GM23338 (cell line): ENCODE measurements around the gene RBM14.
"Not testable (repeated sequence)": the region's sequence is repeated elsewhere in the genome, so short reads cannot be mapped to it uniquely, and the experiment has no call there.

Experiments used
- CREB1 ChIP-seq: fragments of 250-450 bp; sonication (Bioruptor Pico); IDR thresholded peaks from 2 replicates; pipeline ENCODE4 v1.5.0; 2020; ENCODE audit warnings: low read depth, mild to moderate bottlenecking, moderate library complexity
- EZH2 ChIP-seq: fragments of 200-600 bp; sonication (generic); IDR thresholded peaks from one replicate; pipeline ENCODE4 v1.8.0; 2017; ENCODE audit warnings: antibody characterized with exemption, mild to moderate bottlenecking, low read depth; ENCODE audit not compliant: unreplicated experiment
- EZH2phosphoT487 ChIP-seq: fragments of 200-600 bp; sonication (generic); IDR thresholded peaks from one replicate; pipeline ENCODE4 v1.8.1; 2018; ENCODE audit warnings: antibody characterized with exemption; ENCODE audit not compliant: unreplicated experiment
- JUNB ChIP-seq: IDR thresholded peaks from one replicate; pipeline ENCODE4 v1.6.1; 2016; ENCODE audit warnings: antibody characterized with exemption; ENCODE audit not compliant: unreplicated experiment
- NANOG ChIP-seq: IDR thresholded peaks from 2 replicates; pipeline ENCODE4 v1.6.1; 2016; ENCODE audit warnings: antibody characterized with exemption, borderline replicate concordance
- POLR2AphosphoS5 ChIP-seq: IDR thresholded peaks from 2 replicates; pipeline ENCODE4 v1.6.1; 2016; ENCODE audit warnings: antibody characterized with exemption, low read depth
- ZNF114 ChIP-seq: fragments of 250-450 bp; sonication (Bioruptor Pico); IDR thresholded peaks from 2 replicates; pipeline ENCODE4 v1.5.0; 2020; ENCODE audit warnings: mild to moderate bottlenecking, moderate library complexity
- ZNF331 ChIP-seq: fragments of 250-450 bp; sonication (Bioruptor Pico); IDR thresholded peaks from 2 replicates; pipeline ENCODE4 v1.5.0; 2020; ENCODE audit warnings: low read depth, mild to moderate bottlenecking, moderate library complexity
- TF ChIP-seq, protein P1 (sequence below), 2 experiments: fragments of 200-600 bp in 1 of 2; sonication (generic) in 1 of 2; conservative IDR thresholded peaks; 2 replicates each; pipeline versions ENCODE4 v1.5.1 to v1.6.1; 2016 to 2017; ENCODE audit warnings: antibody characterized with exemption in 2 of 2, low read depth in 2 of 2, mild to moderate bottlenecking in 2 of 2, moderate library complexity in 1 of 2
- TF ChIP-seq, protein P2 (sequence below): IDR thresholded peaks from 2 replicates; pipeline ENCODE4 v1.6.1; 2016; ENCODE audit warnings: antibody characterized with exemption

DNA sequence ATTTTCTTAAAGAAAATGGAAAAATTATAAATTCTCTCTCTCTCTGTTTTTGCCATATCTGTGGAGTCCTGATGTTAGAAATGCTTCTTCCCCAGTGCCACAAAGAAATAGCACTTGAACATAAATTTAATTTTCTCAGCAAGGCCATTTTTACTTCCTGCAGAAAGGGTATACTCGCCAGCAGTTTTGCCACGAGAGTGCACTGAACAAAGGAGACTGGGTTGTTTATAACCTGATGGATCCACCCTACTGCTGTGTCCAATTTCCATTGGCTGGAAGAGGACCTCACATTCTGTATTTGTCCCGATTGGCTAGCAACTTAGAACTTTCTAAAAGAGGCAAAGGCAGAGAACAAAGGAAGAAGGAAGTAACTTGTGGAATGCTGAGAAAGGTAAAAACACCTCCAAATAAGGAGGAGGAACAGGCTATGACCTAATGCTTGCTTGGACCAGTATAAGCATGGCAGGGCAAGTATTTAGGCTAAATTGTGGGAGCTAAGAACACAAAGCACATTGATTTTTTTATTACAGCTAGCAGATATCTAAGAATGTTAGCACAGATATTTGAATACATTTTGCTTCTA is 33.8 kb upstream of the RBM14 start:
- not testable (repeated sequence) for TF ChIP-seq JUNB; ZNF114 (CRISPR knock-in tag); POLR2AphosphoS5; EZH2phosphoT487; NANOG; EZH2; ZNF331; CREB1 (CRISPR knock-in tag)
- TF ChIP-seq, protein P1, sequence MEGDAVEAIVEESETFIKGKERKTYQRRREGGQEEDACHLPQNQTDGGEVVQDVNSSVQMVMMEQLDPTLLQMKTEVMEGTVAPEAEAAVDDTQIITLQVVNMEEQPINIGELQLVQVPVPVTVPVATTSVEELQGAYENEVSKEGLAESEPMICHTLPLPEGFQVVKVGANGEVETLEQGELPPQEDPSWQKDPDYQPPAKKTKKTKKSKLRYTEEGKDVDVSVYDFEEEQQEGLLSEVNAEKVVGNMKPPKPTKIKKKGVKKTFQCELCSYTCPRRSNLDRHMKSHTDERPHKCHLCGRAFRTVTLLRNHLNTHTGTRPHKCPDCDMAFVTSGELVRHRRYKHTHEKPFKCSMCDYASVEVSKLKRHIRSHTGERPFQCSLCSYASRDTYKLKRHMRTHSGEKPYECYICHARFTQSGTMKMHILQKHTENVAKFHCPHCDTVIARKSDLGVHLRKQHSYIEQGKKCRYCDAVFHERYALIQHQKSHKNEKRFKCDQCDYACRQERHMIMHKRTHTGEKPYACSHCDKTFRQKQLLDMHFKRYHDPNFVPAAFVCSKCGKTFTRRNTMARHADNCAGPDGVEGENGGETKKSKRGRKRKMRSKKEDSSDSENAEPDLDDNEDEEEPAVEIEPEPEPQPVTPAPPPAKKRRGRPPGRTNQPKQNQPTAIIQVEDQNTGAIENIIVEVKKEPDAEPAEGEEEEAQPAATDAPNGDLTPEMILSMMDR (conservative IDR thresholded peaks at IDR 0.05; ENCODE audit: low read depth in 2 of 2) = not testable (repeated sequence)
- TF ChIP-seq, protein P2, sequence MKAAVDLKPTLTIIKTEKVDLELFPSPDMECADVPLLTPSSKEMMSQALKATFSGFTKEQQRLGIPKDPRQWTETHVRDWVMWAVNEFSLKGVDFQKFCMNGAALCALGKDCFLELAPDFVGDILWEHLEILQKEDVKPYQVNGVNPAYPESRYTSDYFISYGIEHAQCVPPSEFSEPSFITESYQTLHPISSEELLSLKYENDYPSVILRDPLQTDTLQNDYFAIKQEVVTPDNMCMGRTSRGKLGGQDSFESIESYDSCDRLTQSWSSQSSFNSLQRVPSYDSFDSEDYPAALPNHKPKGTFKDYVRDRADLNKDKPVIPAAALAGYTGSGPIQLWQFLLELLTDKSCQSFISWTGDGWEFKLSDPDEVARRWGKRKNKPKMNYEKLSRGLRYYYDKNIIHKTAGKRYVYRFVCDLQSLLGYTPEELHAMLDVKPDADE = not testable (repeated sequence)
